ENCODE data around the gene ZBTB21. TPM values are rescaled to one million over a fixed set of nuclear protein-coding genes. Genes with fewer than 3 reads are reported as not detected.

The ZBTB21 gene
- polyA plus RNA-seq, 1 of the 3 experiments (the other 2 are of a cell fraction), result 2.9 TPM

DNA sequence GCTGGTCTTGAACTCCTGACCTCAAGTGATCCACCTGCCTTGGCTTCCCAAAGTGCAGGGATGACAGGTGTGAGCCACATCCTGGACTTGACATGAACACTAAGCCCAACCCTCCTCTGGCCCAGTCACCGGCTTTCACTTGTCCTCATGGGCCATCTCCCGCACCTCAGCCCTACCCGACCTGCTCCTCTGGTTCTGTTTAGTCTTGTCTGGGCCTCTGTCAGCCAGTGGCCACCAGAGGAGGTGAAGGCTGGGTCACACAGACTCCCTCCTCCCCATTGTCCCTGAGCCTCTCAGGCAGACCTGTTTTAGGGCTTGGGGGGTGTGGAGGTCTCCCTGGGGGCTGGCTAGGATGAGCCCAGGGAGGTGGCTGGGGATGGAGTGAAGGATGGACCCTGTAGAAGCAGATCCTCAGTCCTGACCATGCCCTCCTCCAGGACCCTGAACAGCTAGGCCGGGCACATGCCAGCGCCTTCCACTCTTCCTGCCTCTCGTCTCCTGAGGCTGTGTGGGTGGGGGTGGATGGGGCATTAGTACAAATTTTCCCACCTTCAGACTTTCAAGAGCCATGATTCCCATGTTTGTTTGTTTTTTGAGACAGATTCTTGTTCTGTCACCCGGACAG, 34.8 kb upstream of the ZBTB21 start:
- TF ChIP-seq CHD2 (IDR thresholded peaks at IDR 0.05; ENCODE audit: low read length, partially characterized antibody), result no peak
- DNase-seq, result no peak
- no peaks in the 10 kb centered on the region for H3K79me2 ChIP-seq (ENCODE audit: insufficient read depth)
- H3F3A ChIP-seq (replicated peaks; ENCODE audit: insufficient read depth), result peaks cover 3% of the 10 kb centered on the region
- H3K4me1 ChIP-seq (ENCODE audit: control insufficient read depth in 1 of 2, insufficient read depth in 2 of 2, low read depth in 1 of 2, low read length in 1 of 2), result peaks cover 0 to 15% of the 10 kb centered on the region in 2 experiments; a peak in 2 of 4 replicates
- no peak overlapping the region for H2AFZ ChIP-seq (ENCODE audit: low read depth)
- H3K27ac ChIP-seq (ENCODE audit: low read depth in 2 of 2, low read length in 1 of 2), result no peak overlapping the region
- no peaks in the 10 kb centered on the region for H4K20me1 ChIP-seq (ENCODE audit: insufficient read depth)
- no peaks in the 10 kb centered on the region for H3K9me2 ChIP-seq
- no peaks in the 10 kb centered on the region for H3K9me3 ChIP-seq
- 91% methylated on average over 7 of the region's 7 CpGs for WGBS (ENCODE audit: low lambda C conversion rate)
- ChIA-PET POLR2A (no interaction called here), CTCF (interaction anchor here (0.6 to 1.6 kb wide), 3 partner anchors 72 to 225 kb away, joined by 3 to 5 read pairs (median 4); no protein-coding TSS in a partner anchor)
- no peaks in the 10 kb centered on the region for H3K36me3 ChIP-seq (replicated peaks in 1 of 2; ENCODE audit: control insufficient read depth in 1 of 2, insufficient read depth in 2 of 2, low read length in 1 of 2)
- H3K4me2 ChIP-seq, result no peak overlapping the region
- H3K9ac ChIP-seq, result no peak overlapping the region
- H3K27me3 ChIP-seq (ENCODE audit: insufficient read depth), result no peaks in the 10 kb centered on the region
- no peak overlapping the region for H3K4me3 ChIP-seq (ENCODE audit: low read depth in 2 of 2, low read length in 1 of 2)

DNA sequence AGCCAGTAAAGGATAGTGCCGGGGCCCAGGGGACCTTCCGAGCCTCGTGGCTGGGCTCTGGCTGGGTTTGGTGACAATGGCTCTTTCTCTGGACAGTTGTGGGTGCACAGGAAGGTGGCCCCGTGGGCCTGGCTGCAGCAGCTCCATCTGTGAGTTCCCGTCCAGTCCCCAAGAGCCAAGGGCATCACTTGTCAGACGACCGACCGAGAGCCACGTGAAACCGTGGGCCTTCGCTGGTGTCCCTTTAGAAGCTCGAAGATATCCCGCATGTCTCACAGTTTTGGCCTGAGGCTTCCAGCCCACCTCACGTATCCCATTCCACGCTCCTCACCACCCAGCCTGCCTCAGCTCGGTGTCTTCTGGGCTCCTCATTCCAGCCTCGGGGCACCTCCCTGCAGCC, 33.8 kb upstream of the ZBTB21 start:
- no peaks in the 10 kb centered on the region for H3K9me2 ChIP-seq
- DNase-seq, result no peak
- no peaks in the 10 kb centered on the region for H3K36me3 ChIP-seq (replicated peaks in 1 of 2; ENCODE audit: control insufficient read depth in 1 of 2, insufficient read depth in 2 of 2, low read length in 1 of 2)
- POLR2A ChIA-PET, result no interaction called here
- no peaks in the 10 kb centered on the region for H3K9me3 ChIP-seq
- CTCF ChIA-PET, result interaction anchor here (1.5 kb wide), 1 partner anchor 73 kb away, joined by 4 read pairs; no protein-coding TSS in a partner anchor
- peaks cover 3% of the 10 kb centered on the region for H3F3A ChIP-seq (replicated peaks; ENCODE audit: insufficient read depth)
- H3K9ac ChIP-seq, result no peak overlapping the region
- no peak overlapping the region for H2AFZ ChIP-seq (ENCODE audit: low read depth)
- no peak overlapping the region for H3K4me3 ChIP-seq (ENCODE audit: low read depth in 2 of 2, low read length in 1 of 2)
- no peaks in the 10 kb centered on the region for H3K79me2 ChIP-seq (ENCODE audit: insufficient read depth)
- H3K27ac ChIP-seq (ENCODE audit: low read depth in 2 of 2, low read length in 1 of 2), result no peak overlapping the region
- H3K4me1 ChIP-seq (ENCODE audit: control insufficient read depth in 1 of 2, insufficient read depth in 2 of 2, low read depth in 1 of 2, low read length in 1 of 2), result peaks cover 0 to 18% of the 10 kb centered on the region in 2 experiments; a peak in 2 of 4 replicates
- no peaks in the 10 kb centered on the region for H4K20me1 ChIP-seq (ENCODE audit: insufficient read depth)
- no peak overlapping the region for H3K4me2 ChIP-seq
- H3K27me3 ChIP-seq (ENCODE audit: insufficient read depth), result no peaks in the 10 kb centered on the region
- TF ChIP-seq RAD21 (IDR thresholded peaks at IDR 0.05; ENCODE audit: low read length) (no peak), CHD2 (IDR thresholded peaks at IDR 0.05; ENCODE audit: low read length, partially characterized antibody) (no peak), JUND (IDR thresholded peaks at IDR 0.05) (no peak), POLR2AphosphoS5 (IDR thresholded peaks at IDR 0.05; ENCODE audit: low read depth, low read length) (no peak), SIN3A (IDR thresholded peaks at IDR 0.05; ENCODE audit: borderline replicate concordance, low read depth, low read length) (no peak), MAX (IDR thresholded peaks at IDR 0.05; ENCODE audit: low read depth) (no peak), FOSL2 (IDR thresholded peaks at IDR 0.05; ENCODE audit: borderline replicate concordance, low read depth) (no peak), SMC3 (IDR thresholded peaks at IDR 0.05; ENCODE audit: low read depth, low read length) (no peak), TEAD4 (IDR thresholded peaks at IDR 0.05; ENCODE audit: borderline replicate concordance, insufficient read depth) (no peak), FOXJ3 (CRISPR knock-in tag; IDR thresholded peaks at IDR 0.05) (no peak), GABPA (IDR thresholded peaks at IDR 0.05; ENCODE audit: low read depth) (no peak), RFX5 (IDR thresholded peaks at IDR 0.05; ENCODE audit: low read length) (no peak), RCOR1 (IDR thresholded peaks at IDR 0.05; ENCODE audit: low read length) (no peak), RXRA (IDR thresholded peaks at IDR 0.05; ENCODE audit: borderline replicate concordance, low read depth) (no peak)
- TF ChIP-seq, protein P1, sequence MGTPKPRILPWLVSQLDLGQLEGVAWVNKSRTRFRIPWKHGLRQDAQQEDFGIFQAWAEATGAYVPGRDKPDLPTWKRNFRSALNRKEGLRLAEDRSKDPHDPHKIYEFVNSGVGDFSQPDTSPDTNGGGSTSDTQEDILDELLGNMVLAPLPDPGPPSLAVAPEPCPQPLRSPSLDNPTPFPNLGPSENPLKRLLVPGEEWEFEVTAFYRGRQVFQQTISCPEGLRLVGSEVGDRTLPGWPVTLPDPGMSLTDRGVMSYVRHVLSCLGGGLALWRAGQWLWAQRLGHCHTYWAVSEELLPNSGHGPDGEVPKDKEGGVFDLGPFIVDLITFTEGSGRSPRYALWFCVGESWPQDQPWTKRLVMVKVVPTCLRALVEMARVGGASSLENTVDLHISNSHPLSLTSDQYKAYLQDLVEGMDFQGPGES (IDR thresholded peaks at IDR 0.05; ENCODE audit: low read depth, low read length), result no peak
- TF ChIP-seq, protein P2, sequence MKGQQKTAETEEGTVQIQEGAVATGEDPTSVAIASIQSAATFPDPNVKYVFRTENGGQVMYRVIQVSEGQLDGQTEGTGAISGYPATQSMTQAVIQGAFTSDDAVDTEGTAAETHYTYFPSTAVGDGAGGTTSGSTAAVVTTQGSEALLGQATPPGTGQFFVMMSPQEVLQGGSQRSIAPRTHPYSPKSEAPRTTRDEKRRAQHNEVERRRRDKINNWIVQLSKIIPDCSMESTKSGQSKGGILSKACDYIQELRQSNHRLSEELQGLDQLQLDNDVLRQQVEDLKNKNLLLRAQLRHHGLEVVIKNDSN (IDR thresholded peaks at IDR 0.05; ENCODE audit: borderline replicate concordance, low read depth), result no peak
- WGBS (ENCODE audit: low lambda C conversion rate), result 83% methylated on average over 10 of the region's 17 CpGs
